Panc1 (cell line): ENCODE measurements around the gene ZNF239. TPM values are rescaled to one million over a fixed set of nuclear protein-coding genes. Genes with fewer than 3 reads are reported as not detected.

Experiments
- ATAC-seq: fragments of 200-7000 bp; cut with Tn5 transposase; 2 replicates; pipeline ENCODE4 v1.9.1; 2020; ENCODE audit warnings: mild to moderate bottlenecking, moderate library complexity
- BruUV-seq: library from RNA; stranded (reverse); fragments of 400-500 nt; replicated peaks from 2 replicates; lab custom pipeline; 2021; lab: Mats Ljungman, UMichigan
- CTCF ChIA-PET: fragments of 300-600 bp; sonication (Branson Sonifier 250); formaldehyde crosslinking; loops from one replicate; lab custom pipeline; 2022; ENCODE audit warnings: antibody characterized with exemption; lab: Charles Lee
- POLR2A ChIA-PET: fragments of 300-600 bp; sonication (Branson Sonifier 250); formaldehyde crosslinking; loops from one replicate; lab custom pipeline; 2022; ENCODE audit warnings: antibody characterized with exemption; lab: Charles Lee
- DNase-seq: peaks from one replicate; pipeline ENCODE4 v3.0.0-alpha.2; 2010; ENCODE audit warnings: low read depth, low spot score
- H3K27ac ChIP-seq: 2 replicates; pipeline ENCODE4 v1.5.1; 2011; ENCODE audit warnings: mild to moderate bottlenecking, low read length, inconsistent platforms
- H3K27me3 ChIP-seq: fragments of 200-500 bp; sonication (Bioruptor generic); 2 replicates; pipeline ENCODE4 v1.6.0; 2014; ENCODE audit warnings: low read length, inconsistent platforms; ENCODE audit not compliant: control insufficient read depth, insufficient read depth
- H3K36me3 ChIP-seq: fragments of 200-500 bp; sonication (Bioruptor generic); 2 replicates; pipeline ENCODE4 v1.5.1; 2014; ENCODE audit warnings: inconsistent platforms, mild to moderate bottlenecking, low read length, moderate library complexity; ENCODE audit not compliant: control insufficient read depth, insufficient read depth
- H3K4me1 ChIP-seq: 2 replicates; pipeline ENCODE4 v1.5.1; 2011; ENCODE audit warnings: inconsistent platforms, mild to moderate bottlenecking, low read length, moderate library complexity; ENCODE audit not compliant: control insufficient read depth, insufficient read depth
- H3K4me3 ChIP-seq, 2 experiments: 2 replicates each; pipeline ENCODE4 v1.5.1; 2011 to 2012; ENCODE audit warnings: low read depth in 2 of 2, low read length in 2 of 2, mild to moderate bottlenecking in 2 of 2, inconsistent platforms in 1 of 2, moderate library complexity in 1 of 2
- H3K9me3 ChIP-seq: fragments of 200-500 bp; sonication (Bioruptor generic); 2 replicates; pipeline ENCODE4 v1.5.1; 2014; ENCODE audit warnings: low read depth, mild to moderate bottlenecking, inconsistent platforms, low read length, moderate library complexity; ENCODE audit not compliant: control insufficient read depth, insufficient read depth
- POLR2AphosphoS5 ChIP-seq: IDR thresholded peaks from 2 replicates; pipeline ENCODE4 v1.6.1; 2012; ENCODE audit warnings: mild to moderate bottlenecking, low read depth, low read length, moderate library complexity
- SIN3A ChIP-seq: IDR thresholded peaks from 2 replicates; pipeline ENCODE4 v1.6.1; 2012; ENCODE audit warnings: low read depth, mild to moderate bottlenecking, low read length, moderate library complexity, borderline replicate concordance; ENCODE audit not compliant: insufficient read depth
- TCF7L2 ChIP-seq: IDR thresholded peaks from 2 replicates; pipeline ENCODE4 v1.6.1; 2011; ENCODE audit warnings: mild to moderate bottlenecking, low read depth, low read length, inconsistent platforms
- in situ Hi-C: cut with HindIII; loops from 2 replicates; pipeline ENCODE4 v1.10.0; 2016; ENCODE audit warnings: low sequenced_read_pairs, low pct_unique_long_range_greater_than_20kb
- intact Hi-C: fragments of 100-400 bp; cut with micrococcal nuclease; formaldehyde crosslinking; loops from one replicate; pipeline ENCODE4 v1.10.0; 2022; ENCODE audit not compliant: unreplicated experiment
- total RNA-seq: library from RNA; stranded (reverse); gene quantifications from one replicate; pipeline ENCODE4 v1.2.1, GENCODE V29; 2021; ENCODE audit not compliant: unreplicated experiment
- TF ChIP-seq, protein P1 (sequence below): fragments of 450-650 bp; IDR thresholded peaks from 2 replicates; pipeline ENCODE4 v1.5.1; 2017; ENCODE audit warnings: mild to moderate bottlenecking
- TF ChIP-seq, protein P2 (sequence below), 2 experiments: IDR thresholded peaks; 2 replicates each; pipeline ENCODE4 v1.6.1; 2011 to 2012; ENCODE audit warnings: low read depth in 2 of 2, control low read depth in 1 of 2, low read length in 1 of 2, mild to moderate bottlenecking in 1 of 2, moderate library complexity in 1 of 2; ENCODE audit not compliant: insufficient read depth in 1 of 2

The ZNF239 gene
- total RNA-seq, 1 experiment from 2014 or later = 18.5 TPM

DNA sequence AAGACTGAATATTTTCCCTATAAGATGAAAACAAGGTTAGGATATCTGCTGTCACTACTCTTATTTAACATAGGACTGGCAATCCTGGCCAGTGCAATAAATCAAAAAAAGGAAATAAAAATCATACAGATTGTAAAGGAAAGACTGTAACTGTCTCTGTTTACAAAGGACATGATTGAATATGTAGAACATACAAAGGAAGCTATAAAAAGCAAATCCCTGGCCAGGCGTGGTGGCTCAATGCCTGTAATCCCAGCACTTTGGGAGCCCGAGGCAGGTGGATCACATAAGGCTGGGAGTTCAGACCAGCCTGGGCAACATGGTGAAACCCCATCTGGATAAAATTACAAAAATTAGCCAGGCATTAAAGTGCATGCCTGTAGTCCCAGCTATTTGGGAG, 47.6 kb upstream of the ZNF239 start:
- DNase-seq (no peak), ATAC-seq (no peak)
- CTCF ChIA-PET = no interaction called here
- Histone ChIP-seq H3K4me1 (no peaks in the 10 kb centered on the region), H3K4me3 (no peak overlapping the region), H3K9me3 (peaks cover 32% of the 10 kb centered on the region; the same call in 1 of the 2 replicates), H3K27ac (no peak overlapping the region), H3K36me3 (no peaks in the 10 kb centered on the region), H3K27me3 (no peaks in the 10 kb centered on the region)
- intact Hi-C loops = no loop called here
- in situ Hi-C loops = no loop called here
- no TSS peak for BruUV-seq
- POLR2A ChIA-PET = no interaction called here
- TF ChIP-seq TCF7L2 = no peak
- no peak for TF ChIP-seq POLR2AphosphoS5
- TF ChIP-seq, protein P1, sequence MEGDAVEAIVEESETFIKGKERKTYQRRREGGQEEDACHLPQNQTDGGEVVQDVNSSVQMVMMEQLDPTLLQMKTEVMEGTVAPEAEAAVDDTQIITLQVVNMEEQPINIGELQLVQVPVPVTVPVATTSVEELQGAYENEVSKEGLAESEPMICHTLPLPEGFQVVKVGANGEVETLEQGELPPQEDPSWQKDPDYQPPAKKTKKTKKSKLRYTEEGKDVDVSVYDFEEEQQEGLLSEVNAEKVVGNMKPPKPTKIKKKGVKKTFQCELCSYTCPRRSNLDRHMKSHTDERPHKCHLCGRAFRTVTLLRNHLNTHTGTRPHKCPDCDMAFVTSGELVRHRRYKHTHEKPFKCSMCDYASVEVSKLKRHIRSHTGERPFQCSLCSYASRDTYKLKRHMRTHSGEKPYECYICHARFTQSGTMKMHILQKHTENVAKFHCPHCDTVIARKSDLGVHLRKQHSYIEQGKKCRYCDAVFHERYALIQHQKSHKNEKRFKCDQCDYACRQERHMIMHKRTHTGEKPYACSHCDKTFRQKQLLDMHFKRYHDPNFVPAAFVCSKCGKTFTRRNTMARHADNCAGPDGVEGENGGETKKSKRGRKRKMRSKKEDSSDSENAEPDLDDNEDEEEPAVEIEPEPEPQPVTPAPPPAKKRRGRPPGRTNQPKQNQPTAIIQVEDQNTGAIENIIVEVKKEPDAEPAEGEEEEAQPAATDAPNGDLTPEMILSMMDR = no peak
- TF ChIP-seq SIN3A = no peak
- TF ChIP-seq, protein P2, sequence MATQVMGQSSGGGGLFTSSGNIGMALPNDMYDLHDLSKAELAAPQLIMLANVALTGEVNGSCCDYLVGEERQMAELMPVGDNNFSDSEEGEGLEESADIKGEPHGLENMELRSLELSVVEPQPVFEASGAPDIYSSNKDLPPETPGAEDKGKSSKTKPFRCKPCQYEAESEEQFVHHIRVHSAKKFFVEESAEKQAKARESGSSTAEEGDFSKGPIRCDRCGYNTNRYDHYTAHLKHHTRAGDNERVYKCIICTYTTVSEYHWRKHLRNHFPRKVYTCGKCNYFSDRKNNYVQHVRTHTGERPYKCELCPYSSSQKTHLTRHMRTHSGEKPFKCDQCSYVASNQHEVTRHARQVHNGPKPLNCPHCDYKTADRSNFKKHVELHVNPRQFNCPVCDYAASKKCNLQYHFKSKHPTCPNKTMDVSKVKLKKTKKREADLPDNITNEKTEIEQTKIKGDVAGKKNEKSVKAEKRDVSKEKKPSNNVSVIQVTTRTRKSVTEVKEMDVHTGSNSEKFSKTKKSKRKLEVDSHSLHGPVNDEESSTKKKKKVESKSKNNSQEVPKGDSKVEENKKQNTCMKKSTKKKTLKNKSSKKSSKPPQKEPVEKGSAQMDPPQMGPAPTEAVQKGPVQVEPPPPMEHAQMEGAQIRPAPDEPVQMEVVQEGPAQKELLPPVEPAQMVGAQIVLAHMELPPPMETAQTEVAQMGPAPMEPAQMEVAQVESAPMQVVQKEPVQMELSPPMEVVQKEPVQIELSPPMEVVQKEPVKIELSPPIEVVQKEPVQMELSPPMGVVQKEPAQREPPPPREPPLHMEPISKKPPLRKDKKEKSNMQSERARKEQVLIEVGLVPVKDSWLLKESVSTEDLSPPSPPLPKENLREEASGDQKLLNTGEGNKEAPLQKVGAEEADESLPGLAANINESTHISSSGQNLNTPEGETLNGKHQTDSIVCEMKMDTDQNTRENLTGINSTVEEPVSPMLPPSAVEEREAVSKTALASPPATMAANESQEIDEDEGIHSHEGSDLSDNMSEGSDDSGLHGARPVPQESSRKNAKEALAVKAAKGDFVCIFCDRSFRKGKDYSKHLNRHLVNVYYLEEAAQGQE (IDR thresholded peaks at IDR 0.05; ENCODE audit: insufficient read depth in 1 of 2, low read depth in 2 of 2, low read length in 1 of 2) = no peak

DNA sequence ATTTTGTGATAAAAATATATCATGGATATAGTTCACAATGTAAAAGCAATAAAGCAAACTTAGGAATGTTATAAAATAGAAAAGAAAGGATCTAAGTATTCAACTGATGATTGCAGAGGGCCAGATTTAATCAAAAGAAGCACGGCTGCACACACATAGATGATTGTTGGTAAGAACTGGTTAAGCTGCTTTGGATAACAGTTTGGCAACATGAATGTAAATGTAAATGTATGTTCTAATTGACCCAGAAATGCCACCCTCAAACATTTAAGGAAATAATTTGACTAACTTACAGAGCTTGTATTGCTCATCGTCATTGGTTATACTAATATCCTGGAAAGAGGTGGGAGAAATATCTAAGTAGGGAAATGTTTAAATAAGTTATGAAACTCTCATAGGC, 45.0 kb upstream of the ZNF239 start:
- DNase-seq (no peak), ATAC-seq (no peak)
- Histone ChIP-seq H3K36me3 (no peaks in the 10 kb centered on the region), H3K4me3 (no peak overlapping the region), H3K4me1 (no peaks in the 10 kb centered on the region), H3K27me3 (no peaks in the 10 kb centered on the region), H3K9me3 (peaks cover 58% of the 10 kb centered on the region), H3K27ac (no peak overlapping the region)
- in situ Hi-C loops = no loop called here
- BruUV-seq = no TSS peak
- intact Hi-C loops = no loop called here
- ChIA-PET CTCF (no interaction called here), POLR2A (no interaction called here)
- TF ChIP-seq, protein P1 = no peak
- TF ChIP-seq SIN3A = no peak
- TF ChIP-seq POLR2AphosphoS5 = no peak
- TF ChIP-seq, protein P2 (IDR thresholded peaks at IDR 0.05; ENCODE audit: insufficient read depth in 1 of 2, low read depth in 2 of 2, low read length in 1 of 2) = no peak
- TF ChIP-seq TCF7L2 = no peak
